ENCODE results near the gene HOXB5.
A peak's percentile ranks its signal among the peaks of the same experiment; 100 is the strongest.

HOXB5 gene

GRCh38 chr17:48559122-48559839, 34.3 kb downstream of the HOXB5 start:
- no peak for DNase-seq

- no peak for DNase-seq
These were observed 34.8 kb downstream of the HOXB5 start for GRCh38 chr17:48558831-48559121.

- no peak for DNase-seq
These were observed 35.3 kb downstream of the HOXB5 start for GRCh38 chr17:48558057-48558830.

- DNase-seq: no peak
These were observed 36.8 kb downstream of the HOXB5 start for GRCh38 chr17:48556576-48557401.

- no peak for DNase-seq
These were observed 37.4 kb downstream of the HOXB5 start for GRCh38 chr17:48556229-48556575.

- DNase-seq: peak; percentile 24
These were observed 38.0 kb downstream of the HOXB5 start for GRCh38 chr17:48555258-48556228.

GRCh38 chr17:48554412-48555257, 38.9 kb downstream of the HOXB5 start:
- DNase-seq: no peak

- DNase-seq: no peak
These were observed 39.8 kb downstream of the HOXB5 start for GRCh38 chr17:48553826-48554225.

- DNase-seq: no peak
These were observed 40.4 kb downstream of the HOXB5 start for GRCh38 chr17:48553190-48553547.

- DNase-seq: no peak
These were observed 41.0 kb downstream of the HOXB5 start for GRCh38 chr17:48552466-48553189.

- DNase-seq: no peak
These were observed 41.7 kb downstream of the HOXB5 start for GRCh38 chr17:48551596-48552465.

GRCh38 chr17:48551214-48551555, 42.4 kb downstream of the HOXB5 start:
- no peak for DNase-seq

- DNase-seq: no peak
These were observed 42.9 kb downstream of the HOXB5 start for GRCh38 chr17:48550502-48551213.

GRCh38 chr17:48549914-48550501, 43.6 kb downstream of the HOXB5 start:
- DNase-seq: no peak

GRCh38 chr17:48549281-48549630, 44.3 kb downstream of the HOXB5 start:
- no peak for DNase-seq

GRCh38 chr17:48548523-48549280, 44.9 kb downstream of the HOXB5 start:
- no peak for DNase-seq

- peak; percentile 60 for DNase-seq
These were observed 45.6 kb downstream of the HOXB5 start for GRCh38 chr17:48547808-48548522.

All from CD4-positive, alpha-beta T cell treated with Interleukin-21 for 1 hour (primary cell).